Astrocyte (in vitro differentiated cells and primary cell): ENCODE measurements around the gene OPRD1.

Source experiments
- CTCF ChIP-seq: IDR thresholded peaks from 2 replicates; pipeline ENCODE4 v1.5.1; 2011; ENCODE audit warnings: low read depth, mild to moderate bottlenecking, inconsistent platforms, low read length, moderate library complexity; ENCODE audit not compliant: insufficient read depth
- EZH2 ChIP-seq: IDR thresholded peaks from 2 replicates; pipeline ENCODE4 v1.6.1; 2012; ENCODE audit warnings: mild to moderate bottlenecking, low read length, inconsistent platforms; ENCODE audit not compliant: insufficient read depth

GRCh38 chr1:28878796-28879195, 66.8 kb downstream of the OPRD1 start:
- TF ChIP-seq CTCF (no peak), EZH2 (no peak)
